ENCODE data around the gene WDFY1. TPM values are rescaled to one million over a fixed set of nuclear protein-coding genes. Genes with fewer than 3 reads are reported as not detected.
A peak's percentile ranks its signal among the peaks of the same experiment; 100 is the strongest.
"Not testable (repeated sequence)": the region's sequence is repeated elsewhere in the genome, so short reads cannot be mapped to it uniquely, and the experiment has no call there.

The WDFY1 gene
- total RNA-seq, 1 experiment from 2014 or later = 37.5 TPM

GRCh38 chr2:223944166-223944702 lies 901 bp downstream of the WDFY1 start:
- intact Hi-C loops (cut with micrococcal nuclease; ENCODE audit: unreplicated experiment) = no loop called here
- DNase-seq = peak; percentile 55
- Mint-ChIP-seq H3K27me3 (ENCODE audit: unreplicated experiment) (no peaks in the 10 kb centered on the region), H3K27ac (ENCODE audit: unreplicated experiment) (peak overlapping the region; percentile 24), H3K4me1 (ENCODE audit: low read depth, unreplicated experiment) (peaks cover 23% of the 10 kb centered on the region), H3K36me3 (ENCODE audit: insufficient read depth, unreplicated experiment) (peaks cover 26% of the 10 kb centered on the region), H3K9me3 (ENCODE audit: low read depth, unreplicated experiment) (peaks cover 3% of the 10 kb centered on the region), H3K4me3 (ENCODE audit: low read depth, unreplicated experiment) (peak overlapping the region; percentile 99)
- CTCF ChIA-PET = interaction anchor here (1.2 kb wide), 1 partner anchor 83 kb away, joined by 3 read pairs; no protein-coding TSS in a partner anchor
- TF ChIP-seq, protein P1, sequence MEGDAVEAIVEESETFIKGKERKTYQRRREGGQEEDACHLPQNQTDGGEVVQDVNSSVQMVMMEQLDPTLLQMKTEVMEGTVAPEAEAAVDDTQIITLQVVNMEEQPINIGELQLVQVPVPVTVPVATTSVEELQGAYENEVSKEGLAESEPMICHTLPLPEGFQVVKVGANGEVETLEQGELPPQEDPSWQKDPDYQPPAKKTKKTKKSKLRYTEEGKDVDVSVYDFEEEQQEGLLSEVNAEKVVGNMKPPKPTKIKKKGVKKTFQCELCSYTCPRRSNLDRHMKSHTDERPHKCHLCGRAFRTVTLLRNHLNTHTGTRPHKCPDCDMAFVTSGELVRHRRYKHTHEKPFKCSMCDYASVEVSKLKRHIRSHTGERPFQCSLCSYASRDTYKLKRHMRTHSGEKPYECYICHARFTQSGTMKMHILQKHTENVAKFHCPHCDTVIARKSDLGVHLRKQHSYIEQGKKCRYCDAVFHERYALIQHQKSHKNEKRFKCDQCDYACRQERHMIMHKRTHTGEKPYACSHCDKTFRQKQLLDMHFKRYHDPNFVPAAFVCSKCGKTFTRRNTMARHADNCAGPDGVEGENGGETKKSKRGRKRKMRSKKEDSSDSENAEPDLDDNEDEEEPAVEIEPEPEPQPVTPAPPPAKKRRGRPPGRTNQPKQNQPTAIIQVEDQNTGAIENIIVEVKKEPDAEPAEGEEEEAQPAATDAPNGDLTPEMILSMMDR (IDR thresholded peaks at IDR 0.05; ENCODE audit: unreplicated experiment) = no peak
- BruUV-seq (replicated peaks) = no TSS peak

DNA sequence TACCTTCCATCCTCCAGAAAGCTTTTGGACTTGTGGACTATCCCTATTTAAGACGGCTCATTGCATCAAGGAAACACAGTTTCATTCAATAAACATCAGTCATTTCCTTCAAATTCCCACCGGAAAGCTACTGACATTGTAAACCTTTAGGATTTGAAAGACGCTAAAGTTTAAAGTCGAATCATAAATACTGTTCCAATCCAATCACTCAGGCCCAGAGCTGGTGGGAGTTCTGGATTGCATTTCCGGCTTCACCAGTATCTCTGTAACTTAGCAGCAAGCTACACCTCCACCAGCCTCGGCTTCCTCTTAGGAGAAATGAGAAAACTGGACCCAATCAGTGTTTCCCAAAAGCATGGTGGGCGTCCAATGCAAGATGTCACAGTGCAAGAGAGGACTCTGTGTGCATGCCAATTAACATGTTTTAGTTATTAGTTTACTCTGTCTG lies 1.6 kb downstream of the WDFY1 start:
- Mint-ChIP-seq H3K4me1 (ENCODE audit: low read depth, unreplicated experiment) (peaks cover 23% of the 10 kb centered on the region), H3K9me3 (ENCODE audit: low read depth, unreplicated experiment) (peaks cover 3% of the 10 kb centered on the region), H3K36me3 (ENCODE audit: insufficient read depth, unreplicated experiment) (peaks cover 26% of the 10 kb centered on the region), H3K4me3 (ENCODE audit: low read depth, unreplicated experiment) (peak overlapping the region; percentile 99), H3K27me3 (ENCODE audit: unreplicated experiment) (no peaks in the 10 kb centered on the region), H3K27ac (ENCODE audit: unreplicated experiment) (peak overlapping the region; percentile 24)
- TF ChIP-seq, protein P1 (IDR thresholded peaks at IDR 0.05; ENCODE audit: unreplicated experiment) = no peak
- TSS peak; percentile 59 for BruUV-seq (replicated peaks)
- peak; percentile 26 for DNase-seq
- intact Hi-C loops (cut with micrococcal nuclease; ENCODE audit: unreplicated experiment) = no loop called here
- CTCF ChIA-PET = interaction anchor here (1.2 kb wide), 1 partner anchor 83 kb away, joined by 3 read pairs; no protein-coding TSS in a partner anchor

- CTCF ChIA-PET = interaction anchor here (1.2 kb wide), 1 partner anchor 82 kb away, joined by 3 read pairs; no protein-coding TSS in a partner anchor
- intact Hi-C loops (cut with micrococcal nuclease; ENCODE audit: unreplicated experiment) = no loop called here
- H3K4me1 Mint-ChIP-seq (ENCODE audit: low read depth, unreplicated experiment) = peaks cover 23% of the 10 kb centered on the region
- H3K27ac Mint-ChIP-seq (ENCODE audit: unreplicated experiment) = peak overlapping the region; percentile 24
- peaks cover 26% of the 10 kb centered on the region for H3K36me3 Mint-ChIP-seq (ENCODE audit: insufficient read depth, unreplicated experiment)
- peak overlapping the region; percentile 99 for H3K4me3 Mint-ChIP-seq (ENCODE audit: low read depth, unreplicated experiment)
- DNase-seq = no peak
- TF ChIP-seq, protein P1 (IDR thresholded peaks at IDR 0.05; ENCODE audit: unreplicated experiment) = no peak
- BruUV-seq (replicated peaks) = no TSS peak
- no peaks in the 10 kb centered on the region for H3K27me3 Mint-ChIP-seq (ENCODE audit: unreplicated experiment)
- H3K9me3 Mint-ChIP-seq (ENCODE audit: low read depth, unreplicated experiment) = peaks cover 3% of the 10 kb centered on the region
Observed at GRCh38 chr2:223943135-223943534, 2.0 kb downstream of the WDFY1 start.

DNA sequence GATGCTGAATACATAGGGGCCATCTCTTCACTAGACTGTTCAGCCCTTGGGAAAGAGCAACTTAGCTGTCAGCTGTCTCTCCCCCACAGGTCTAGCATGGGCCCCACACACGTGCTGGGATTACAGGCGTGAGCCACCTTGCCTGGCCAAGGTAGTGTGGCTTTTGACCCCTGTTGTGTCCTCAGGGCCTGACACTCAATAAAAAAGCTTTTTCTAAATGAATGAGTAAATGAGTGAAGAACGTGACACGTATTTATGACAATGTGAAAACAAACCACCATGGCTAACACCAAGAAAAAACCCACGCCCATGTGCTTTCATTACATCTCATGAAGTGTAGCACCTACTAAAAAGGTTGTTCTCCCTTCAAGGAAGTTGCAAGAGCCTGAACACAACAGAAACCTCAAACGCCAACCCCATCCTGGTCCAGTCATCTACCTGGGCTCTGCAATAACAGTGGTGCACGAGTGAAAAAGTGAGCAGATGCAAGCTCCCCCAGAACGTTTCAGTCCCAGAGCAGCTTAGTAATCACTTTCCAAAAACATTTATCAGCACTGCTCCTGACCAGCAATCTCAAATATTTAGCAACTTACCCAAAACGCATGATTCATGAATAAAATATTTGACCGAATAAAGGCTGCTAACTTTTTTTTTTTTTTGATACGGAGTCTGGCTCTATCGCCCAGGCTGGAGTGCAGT lies 3.4 kb downstream of the WDFY1 start:
- no TSS peak for BruUV-seq (replicated peaks)
- H3K27ac Mint-ChIP-seq (ENCODE audit: unreplicated experiment) = peak overlapping the region; percentile 50
- no peak for DNase-seq
- peaks cover 26% of the 10 kb centered on the region for H3K36me3 Mint-ChIP-seq (ENCODE audit: insufficient read depth, unreplicated experiment)
- peak overlapping the region; percentile 29 for H3K4me3 Mint-ChIP-seq (ENCODE audit: low read depth, unreplicated experiment)
- TF ChIP-seq, protein P1 (IDR thresholded peaks at IDR 0.05; ENCODE audit: unreplicated experiment) = no peak
- H3K27me3 Mint-ChIP-seq (ENCODE audit: unreplicated experiment) = no peaks in the 10 kb centered on the region
- CTCF ChIA-PET = interaction anchor here (1.0 kb wide), 1 partner anchor 40 kb away, joined by 3 read pairs; no protein-coding TSS in a partner anchor
- peaks cover 29% of the 10 kb centered on the region for H3K4me1 Mint-ChIP-seq (ENCODE audit: low read depth, unreplicated experiment)
- intact Hi-C loops (cut with micrococcal nuclease; ENCODE audit: unreplicated experiment) = no loop called here
- peaks cover 3% of the 10 kb centered on the region for H3K9me3 Mint-ChIP-seq (ENCODE audit: low read depth, unreplicated experiment)

- CTCF ChIA-PET = interaction anchor here (1.1 kb wide), 1 partner anchor 503 kb away, joined by 3 read pairs; no protein-coding TSS in a partner anchor
- BruUV-seq (replicated peaks); H3K27me3 Mint-ChIP-seq (ENCODE audit: unreplicated experiment); H3K27ac Mint-ChIP-seq (ENCODE audit: unreplicated experiment); DNase-seq; intact Hi-C loops (cut with micrococcal nuclease; ENCODE audit: unreplicated experiment); H3K4me3 Mint-ChIP-seq (ENCODE audit: low read depth, unreplicated experiment); H3K9me3 Mint-ChIP-seq (ENCODE audit: low read depth, unreplicated experiment): not testable (repeated sequence)
- Mint-ChIP-seq H3K4me1 (ENCODE audit: low read depth, unreplicated experiment) (peaks cover 52% of the 10 kb centered on the region), H3K36me3 (ENCODE audit: insufficient read depth, unreplicated experiment) (peaks cover 15% of the 10 kb centered on the region)
Observed at GRCh38 chr2:223939438-223939837, 5.7 kb downstream of the WDFY1 start.

Data from Calu3 (cell line).